SK-N-SH (cell line): ENCODE measurements around the gene ARL4D. TPM values are rescaled to one million over a fixed set of nuclear protein-coding genes. Genes with fewer than 3 reads are reported as not detected.
"Not testable (repeated sequence)": the region's sequence is repeated elsewhere in the genome, so short reads cannot be mapped to it uniquely, and the experiment has no call there.

Experiments used
- CTCF ChIA-PET: fragments of 300-600, 350-600 bp; formaldehyde crosslinking; extraction: SDS; loops from one replicate; lab custom pipeline; 2021; lab: Yijun Ruan, JAX
- POLR2A ChIA-PET: fragments of 350-600 bp; sonication (Branson Sonifier 250); formaldehyde crosslinking; extraction: SDS; loops from one replicate; lab custom pipeline; 2020; ENCODE audit warnings: antibody characterized with exemption, inconsistent platforms; lab: Yijun Ruan, JAX
- DNase-seq: peaks from one replicate; pipeline ENCODE4 v3.0.0; 2012
- H2AFZ ChIP-seq: fragments of 200-600 bp; sonication (generic); 2 replicates; pipeline ENCODE4 v1.8.1; 2016; ENCODE audit warnings: antibody characterized with exemption, mild to moderate bottlenecking, low read depth
- H3F3A ChIP-seq: fragments of 200-600 bp; sonication (generic); replicated peaks from 2 replicates; pipeline ENCODE3; 2016; ENCODE audit warnings: antibody characterized with exemption, mild to moderate bottlenecking; ENCODE audit not compliant: insufficient read depth
- H3K27ac ChIP-seq, 2 experiments: fragments of 200-500 bp in 1 of 2; fragments of 200-600 bp in 1 of 2; sonication (Bioruptor generic) in 1 of 2; sonication (generic), shearing (Covaris generic) in 1 of 2; 2 replicates each; pipeline versions ENCODE4 v1.5.1 to v1.6.1; 2014 to 2016; ENCODE audit warnings: low read depth in 2 of 2, inconsistent platforms in 1 of 2, low read length in 1 of 2, mild to moderate bottlenecking in 1 of 2, mixed read lengths in 1 of 2
- H3K27me3 ChIP-seq: fragments of 200-600 bp; sonication (generic), shearing (Covaris generic); 2 replicates; pipeline ENCODE4 v1.6.1; 2016; ENCODE audit warnings: mixed run types; ENCODE audit not compliant: insufficient read depth
- H3K36me3 ChIP-seq, 2 experiments: fragments of 200-500 bp in 1 of 2; fragments of 200-600 bp in 1 of 2; sonication (Bioruptor generic) in 1 of 2; sonication (generic) in 1 of 2; replicated peaks in 1 of 2; 2 replicates each; pipeline versions ENCODE3 to v1.5.1; 2014 to 2016; ENCODE audit warnings: low read length in 1 of 2, mild to moderate bottlenecking in 1 of 2; ENCODE audit not compliant: insufficient read depth in 2 of 2, control insufficient read depth in 1 of 2
- H3K4me1 ChIP-seq, 2 experiments: fragments of 200-500 bp in 1 of 2; fragments of 200-600 bp in 1 of 2; sonication (Bioruptor generic) in 1 of 2; sonication (generic), shearing (Covaris generic) in 1 of 2; 2 replicates each; pipeline versions ENCODE4 v1.5.1 to v1.6.1; 2014 to 2016; ENCODE audit warnings: low read depth in 1 of 2, low read length in 1 of 2, mixed run types in 1 of 2; ENCODE audit not compliant: insufficient read depth in 2 of 2, control insufficient read depth in 1 of 2
- H3K4me2 ChIP-seq: fragments of 200-600 bp; sonication (generic), shearing (Covaris generic); 2 replicates; pipeline ENCODE4 v1.6.1; 2017; ENCODE audit warnings: mixed run types
- H3K4me3 ChIP-seq, 2 experiments: fragments of 200-500 bp in 1 of 2; fragments of 200-600 bp in 1 of 2; sonication (Bioruptor generic) in 1 of 2; sonication (generic), shearing (Covaris generic) in 1 of 2; 2 replicates each; pipeline versions ENCODE4 v1.5.1 to v1.8.1; 2014 to 2016; ENCODE audit warnings: low read depth in 2 of 2, inconsistent platforms in 1 of 2, low read length in 1 of 2, mild to moderate bottlenecking in 1 of 2, mixed read lengths in 1 of 2, moderate library complexity in 1 of 2
- H3K79me2 ChIP-seq: fragments of 200-600 bp; sonication (generic); 2 replicates; pipeline ENCODE4 v1.8.1; 2017; ENCODE audit warnings: mild to moderate bottlenecking; ENCODE audit not compliant: insufficient read depth
- H3K9ac ChIP-seq: fragments of 200-600 bp; sonication (generic); 2 replicates; pipeline ENCODE4 v1.6.1; 2017; ENCODE audit warnings: mixed run types
- H3K9me2 ChIP-seq: fragments of 200-600 bp; sonication (generic); 2 replicates; pipeline ENCODE4 v1.6.1; 2017; ENCODE audit warnings: mixed run types
- H3K9me3 ChIP-seq: fragments of 200-600 bp; sonication (generic); 2 replicates; pipeline ENCODE4 v1.6.1; 2017; ENCODE audit warnings: mixed run types, mild to moderate bottlenecking, moderate library complexity
- H4K20me1 ChIP-seq: fragments of 200-600 bp; sonication (generic); 2 replicates; pipeline ENCODE4 v1.6.1; 2017; ENCODE audit warnings: mild to moderate bottlenecking, mixed run types; ENCODE audit not compliant: insufficient read depth
- CHD2 ChIP-seq: fragments of 150-350 bp; IDR thresholded peaks from 2 replicates; pipeline ENCODE4 v1.6.1; 2018; ENCODE audit warnings: low read length; ENCODE audit not compliant: partially characterized antibody
- ELF1 ChIP-seq: IDR thresholded peaks from 2 replicates; pipeline ENCODE4 v1.4.0; 2012
- GATA2 ChIP-seq: sonication (generic); formaldehyde crosslinking; IDR thresholded peaks from 2 replicates; pipeline ENCODE4 v1.5.0; 2020; ENCODE audit warnings: mild to moderate bottlenecking, missing genetic modification reagents
- NFIC ChIP-seq: IDR thresholded peaks from 2 replicates; pipeline ENCODE4 v1.4.0; 2012; ENCODE audit warnings: borderline replicate concordance
- NRF1 ChIP-seq: IDR thresholded peaks from 2 replicates; pipeline ENCODE4 v1.6.1; 2012; ENCODE audit warnings: low read depth, mild to moderate bottlenecking, low read length
- RAD21 ChIP-seq: IDR thresholded peaks from 2 replicates; pipeline ENCODE4 v1.6.1; 2012; ENCODE audit warnings: mild to moderate bottlenecking, low read length
- RCOR1 ChIP-seq: fragments of 150-350 bp; IDR thresholded peaks from 2 replicates; pipeline ENCODE4 v1.6.1; 2017; ENCODE audit warnings: antibody characterized with exemption, low read length
- SMC3 ChIP-seq: IDR thresholded peaks from 2 replicates; pipeline ENCODE4 v1.6.1; 2012; ENCODE audit warnings: low read depth, low read length, improper control_type of control experiment
- WGBS: methylation state at CpG from one replicate; pipeline ENCODE4 v1.1.6; 2017; ENCODE audit warnings: low lambda C conversion rate; 5-methylcytosine and 5-hydroxymethylcytosine counted together
- polyA plus RNA-seq, 3 experiments: library from polyadenylated mRNA; depleted of rRNA; stranded (reverse); fragments of >200 nt; gene quantifications; 2 replicates each; pipeline ENCODE4 v1.2.3, GENCODE V29; 2012
- TF ChIP-seq, protein P1 (sequence below): fragments of 200-600 bp; sonication (generic); IDR thresholded peaks from 2 replicates; pipeline ENCODE4 v1.6.1; 2017; ENCODE audit warnings: antibody characterized with exemption, mild to moderate bottlenecking, moderate library complexity
- TF ChIP-seq, protein P2 (sequence below): IDR thresholded peaks from 2 replicates; pipeline ENCODE4; 2012
- TF ChIP-seq, protein P3 (sequence below): fragments of 150-350 bp; IDR thresholded peaks from 2 replicates; pipeline ENCODE4 v1.6.1; 2017; ENCODE audit warnings: antibody characterized with exemption, low read length, low read depth, borderline replicate concordance

ARL4D gene
- polyA plus RNA-seq, 1 of the 3 experiments (the other 2 are of a cell fraction) = 29.5 TPM

DNA sequence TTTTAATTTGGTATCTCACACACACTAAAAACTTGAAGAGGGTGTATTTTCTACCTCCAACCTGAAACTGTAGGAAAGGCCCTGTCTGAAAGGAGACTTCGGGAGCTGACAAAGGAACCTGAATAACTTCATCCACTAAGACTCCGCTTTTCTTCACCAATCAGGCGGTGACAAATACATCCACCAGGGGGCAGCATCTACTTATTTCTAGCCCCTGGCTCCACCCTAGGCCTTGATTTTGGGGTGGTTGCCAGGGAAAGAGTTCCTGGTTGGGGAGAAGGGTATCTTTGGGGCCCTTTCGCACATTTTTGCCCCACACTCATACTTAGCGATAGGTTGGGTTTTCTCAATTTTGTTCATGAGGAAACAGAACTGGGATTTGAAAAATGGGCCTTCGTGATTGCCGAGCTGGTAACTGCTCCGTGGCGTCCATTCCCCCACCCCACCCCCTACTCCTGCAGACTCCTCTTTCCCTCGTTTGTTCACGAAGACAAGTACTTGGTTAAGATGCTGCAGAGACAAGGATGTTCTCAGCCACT, 4.8 kb upstream of the ARL4D start:
- Histone ChIP-seq H2AFZ (peak overlapping the region; percentile 89; the same call in 1 of the 2 replicates), H3K36me3 (no peaks in the 10 kb centered on the region), H4K20me1 (no peaks in the 10 kb centered on the region), H3K9me2 (no peaks in the 10 kb centered on the region), H3K9me3 (no peaks in the 10 kb centered on the region), H3K27me3 (no peaks in the 10 kb centered on the region), H3K79me2 (peaks cover 6% of the 10 kb centered on the region; the same call in 1 of the 2 replicates), H3F3A (peaks cover 13% of the 10 kb centered on the region), H3K4me2 (no peak overlapping the region), H3K4me1 (peaks cover 0 to 4% of the 10 kb centered on the region in 2 experiments; a peak in 1 of 4 replicates), H3K4me3 (no peak overlapping the region; a peak in 1 of 4 replicates), H3K27ac (no peak overlapping the region), H3K9ac (no peak overlapping the region)
- DNase-seq = peak; percentile 87
- ChIA-PET POLR2A (interaction anchor here (0.6 to 3.7 kb wide), 5 partner anchors 26 to 389 kb away, joined by 3 to 24 read pairs (median 12); partner anchors contain the start of gene DHX8), CTCF (interaction anchor here (0.6 to 12.4 kb wide), 49 partner anchors 9 to 370 kb away, joined by 3 to 430 read pairs (median 6); partner anchors contain the start of gene DHX8)
- 38% methylated on average over 11 of the region's 11 CpGs for WGBS
- TF ChIP-seq NRF1 (peak; percentile 38; the same call in 1 of the 2 replicates), CHD2 (peak; percentile 59), NFIC (peak; percentile 63), ELF1 (peak; percentile 23; the same call in 1 of the 2 replicates), SMC3 (peak; percentile 100), RAD21 (peak; percentile 98), RCOR1 (0 out of 2 replicates have a peak, but pooled peaks have one; percentile 28), GATA2 (CRISPR knock-in tag) (no peak)
- TF ChIP-seq, protein P1, sequence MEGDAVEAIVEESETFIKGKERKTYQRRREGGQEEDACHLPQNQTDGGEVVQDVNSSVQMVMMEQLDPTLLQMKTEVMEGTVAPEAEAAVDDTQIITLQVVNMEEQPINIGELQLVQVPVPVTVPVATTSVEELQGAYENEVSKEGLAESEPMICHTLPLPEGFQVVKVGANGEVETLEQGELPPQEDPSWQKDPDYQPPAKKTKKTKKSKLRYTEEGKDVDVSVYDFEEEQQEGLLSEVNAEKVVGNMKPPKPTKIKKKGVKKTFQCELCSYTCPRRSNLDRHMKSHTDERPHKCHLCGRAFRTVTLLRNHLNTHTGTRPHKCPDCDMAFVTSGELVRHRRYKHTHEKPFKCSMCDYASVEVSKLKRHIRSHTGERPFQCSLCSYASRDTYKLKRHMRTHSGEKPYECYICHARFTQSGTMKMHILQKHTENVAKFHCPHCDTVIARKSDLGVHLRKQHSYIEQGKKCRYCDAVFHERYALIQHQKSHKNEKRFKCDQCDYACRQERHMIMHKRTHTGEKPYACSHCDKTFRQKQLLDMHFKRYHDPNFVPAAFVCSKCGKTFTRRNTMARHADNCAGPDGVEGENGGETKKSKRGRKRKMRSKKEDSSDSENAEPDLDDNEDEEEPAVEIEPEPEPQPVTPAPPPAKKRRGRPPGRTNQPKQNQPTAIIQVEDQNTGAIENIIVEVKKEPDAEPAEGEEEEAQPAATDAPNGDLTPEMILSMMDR = peak; percentile 92
- TF ChIP-seq, protein P2, sequence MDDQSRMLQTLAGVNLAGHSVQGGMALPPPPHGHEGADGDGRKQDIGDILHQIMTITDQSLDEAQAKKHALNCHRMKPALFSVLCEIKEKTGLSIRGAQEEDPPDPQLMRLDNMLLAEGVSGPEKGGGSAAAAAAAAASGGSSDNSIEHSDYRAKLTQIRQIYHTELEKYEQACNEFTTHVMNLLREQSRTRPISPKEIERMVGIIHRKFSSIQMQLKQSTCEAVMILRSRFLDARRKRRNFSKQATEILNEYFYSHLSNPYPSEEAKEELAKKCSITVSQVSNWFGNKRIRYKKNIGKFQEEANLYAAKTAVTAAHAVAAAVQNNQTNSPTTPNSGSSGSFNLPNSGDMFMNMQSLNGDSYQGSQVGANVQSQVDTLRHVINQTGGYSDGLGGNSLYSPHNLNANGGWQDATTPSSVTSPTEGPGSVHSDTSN = no peak
- TF ChIP-seq, protein P3, sequence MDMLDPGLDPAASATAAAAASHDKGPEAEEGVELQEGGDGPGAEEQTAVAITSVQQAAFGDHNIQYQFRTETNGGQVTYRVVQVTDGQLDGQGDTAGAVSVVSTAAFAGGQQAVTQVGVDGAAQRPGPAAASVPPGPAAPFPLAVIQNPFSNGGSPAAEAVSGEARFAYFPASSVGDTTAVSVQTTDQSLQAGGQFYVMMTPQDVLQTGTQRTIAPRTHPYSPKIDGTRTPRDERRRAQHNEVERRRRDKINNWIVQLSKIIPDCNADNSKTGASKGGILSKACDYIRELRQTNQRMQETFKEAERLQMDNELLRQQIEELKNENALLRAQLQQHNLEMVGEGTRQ = no peak

DNA sequence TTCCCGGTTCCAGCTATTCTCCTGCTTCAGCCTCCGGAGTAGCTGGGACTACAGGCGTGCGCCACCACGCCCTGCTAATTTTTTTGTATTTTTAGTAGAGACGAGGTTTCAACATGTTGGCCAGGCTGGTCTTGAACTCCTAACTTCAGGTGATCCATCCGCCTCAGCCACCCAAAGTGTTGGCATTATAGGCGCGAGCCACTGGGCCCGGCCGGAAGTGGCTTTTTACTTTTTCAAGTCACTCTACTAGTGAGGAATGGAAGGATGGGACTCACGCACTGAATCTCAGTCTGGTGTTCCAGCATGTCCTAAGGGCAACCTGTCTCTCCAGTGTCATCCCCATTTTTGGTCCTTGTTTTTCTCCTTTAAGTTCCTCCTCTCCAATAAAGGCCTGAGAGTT, 4.1 kb upstream of the ARL4D start:
- 89% methylated on average over 12 of the region's 12 CpGs for WGBS
- H3K4me1 ChIP-seq, H3K9me2 ChIP-seq, H3K4me2 ChIP-seq, H3K27ac ChIP-seq, H3K4me3 ChIP-seq, H3F3A ChIP-seq, H3K9me3 ChIP-seq, H3K36me3 ChIP-seq, H4K20me1 ChIP-seq, H3K27me3 ChIP-seq, H3K9ac ChIP-seq, DNase-seq: not testable (repeated sequence)
- peak overlapping the region; percentile 89; the same call in 1 of the 2 replicates for H2AFZ ChIP-seq
- ChIA-PET POLR2A (interaction anchor here (2.0 to 3.7 kb wide), 2 partner anchors 27 to 90 kb away, joined by 17 to 24 read pairs; partner anchors contain the start of gene DHX8), CTCF (interaction anchor here (0.6 to 12.4 kb wide), 41 partner anchors 8 to 370 kb away, joined by 3 to 430 read pairs (median 7); partner anchors contain the start of gene DHX8)
- H3K79me2 ChIP-seq = peaks cover 13% of the 10 kb centered on the region
